ENCODE data around the gene ARHGEF37.
"Not testable (repeated sequence)": the region's sequence is repeated elsewhere in the genome, so short reads cannot be mapped to it uniquely, and the experiment has no call there.

Gene ARHGEF37

GRCh38 chr5:149581192-149581861 lies at the start of gene ARHGEF37:
Gene ARHGEF37 (plus strand): TSS chr5:149581498. CDS start chr5:149597770, 16,272 bp downstream.
- FAIRE-seq (no peak), DNase-seq (ENCODE audit: insufficient read length, low spot score) (peak; percentile 45)

- DNase-seq (ENCODE audit: insufficient read length, low spot score), result no peak
- no peak for FAIRE-seq
Measured at GRCh38 chr5:149532413-149532812, 48.9 kb upstream of the ARHGEF37 start.

GRCh38 chr5:149535787-149536186 lies 45.5 kb upstream of the ARHGEF37 start:
- not testable (repeated sequence) for FAIRE-seq; DNase-seq (ENCODE audit: insufficient read length, low spot score)

GRCh38 chr5:149537374-149537975 lies 43.8 kb upstream of the ARHGEF37 start:
- FAIRE-seq, result no peak

GRCh38 chr5:149540089-149540488 lies 41.2 kb upstream of the ARHGEF37 start:
- FAIRE-seq, result no peak
- DNase-seq (ENCODE audit: insufficient read length, low spot score), result no peak

More at GRCh38 chr5:149537374-149537975, 43.8 kb upstream of the ARHGEF37 start:
- DNase-seq (ENCODE audit: insufficient read length, low spot score), result no peak

GRCh38 chr5:149541893-149542292 lies 39.4 kb upstream of the ARHGEF37 start:
- no peak for DNase-seq (ENCODE audit: insufficient read length, low spot score)
- no peak for FAIRE-seq

GRCh38 chr5:149543361-149544027 lies 37.8 kb upstream of the ARHGEF37 start:
- FAIRE-seq (no peak), DNase-seq (ENCODE audit: insufficient read length, low spot score) (no peak)

GRCh38 chr5:149544028-149544420 lies 37.3 kb upstream of the ARHGEF37 start:
- FAIRE-seq (no peak), DNase-seq (ENCODE audit: insufficient read length, low spot score) (no peak)

GRCh38 chr5:149545327-149545726 lies 36.0 kb upstream of the ARHGEF37 start:
- FAIRE-seq (no peak), DNase-seq (ENCODE audit: insufficient read length, low spot score) (no peak)

GRCh38 chr5:149546974-149547373 lies 34.3 kb upstream of the ARHGEF37 start:
- FAIRE-seq, result no peak
- no peak for DNase-seq (ENCODE audit: insufficient read length, low spot score)

- FAIRE-seq (no peak), DNase-seq (ENCODE audit: insufficient read length, low spot score) (no peak)
Measured at GRCh38 chr5:149549461-149550267, 31.6 kb upstream of the ARHGEF37 start.

- DNase-seq (ENCODE audit: insufficient read length, low spot score) (no peak), FAIRE-seq (no peak)
Measured at GRCh38 chr5:149550268-149550583, 31.1 kb upstream of the ARHGEF37 start.

- no peak for DNase-seq (ENCODE audit: insufficient read length, low spot score)
- FAIRE-seq, result no peak
Measured at GRCh38 chr5:149550594-149551226, 30.6 kb upstream of the ARHGEF37 start.

GRCh38 chr5:149551227-149552037 lies 29.9 kb upstream of the ARHGEF37 start, which contains the start of gene CSNK1A1:
Gene CSNK1A1 (minus strand): TSS chr5:149551439. CDS start chr5:149550964, 475 bp downstream.
- DNase-seq (ENCODE audit: insufficient read length, low spot score) (peak; percentile 98), FAIRE-seq (peak; percentile 92)

- DNase-seq (ENCODE audit: insufficient read length, low spot score) (no peak), FAIRE-seq (no peak)
Measured at GRCh38 chr5:149552038-149552494, 29.2 kb upstream of the ARHGEF37 start.

- no peak for FAIRE-seq
Measured at GRCh38 chr5:149552553-149553160, 28.6 kb upstream of the ARHGEF37 start.

GRCh38 chr5:149559706-149560105 lies 21.6 kb upstream of the ARHGEF37 start:
- no peak for DNase-seq (ENCODE audit: insufficient read length, low spot score)
- FAIRE-seq, result no peak

More at GRCh38 chr5:149552553-149553160, 28.6 kb upstream of the ARHGEF37 start:
- DNase-seq (ENCODE audit: insufficient read length, low spot score), result no peak

GRCh38 chr5:149561848-149562247 lies 19.4 kb upstream of the ARHGEF37 start:
- FAIRE-seq, result no peak
- peak; percentile 84 for DNase-seq (ENCODE audit: insufficient read length, low spot score)

GRCh38 chr5:149563466-149563865 lies 17.8 kb upstream of the ARHGEF37 start:
- FAIRE-seq (no peak), DNase-seq (ENCODE audit: insufficient read length, low spot score) (no peak)

All from HTR-8/SVneo (cell line).